Measurements from ENCODE around the gene SPRR1A. TPM values are rescaled to one million over a fixed set of nuclear protein-coding genes. Genes with fewer than 3 reads are reported as not detected.

SPRR1A gene
- total and polyA plus RNA-seq, 2 of the 13 experiments (the other 11 are each of a cell fraction or from before 2014, with no cell fraction given), result not detected

GRCh38 chr1:152969036-152969435 lies 14.8 kb upstream of the SPRR1A start (continued):
- TF ChIP-seq ZNF556 (CRISPR knock-in tag; IDR thresholded peaks at IDR 0.05; ENCODE audit: borderline replicate concordance), result no peak
- TF ChIP-seq ZNF281 (CRISPR knock-in tag; IDR thresholded peaks at IDR 0.05; ENCODE audit: borderline replicate concordance), result no peak

GRCh38 chr1:152970495-152970894 lies 13.4 kb upstream of the SPRR1A start, which contains the start of gene SPRR4:
SPRR4 (plus strand) TSS chr1:152970648; CDS start chr1:152971891, 1,243 bp downstream.
- Histone ChIP-seq H3K27ac (ENCODE audit: extremely low read length, insufficient read depth, low read length) (no peak within 1 kb of the TSS), H3K4me2 (ENCODE audit: low read depth, low read length) (no peak within 1 kb of the TSS), H3K4me1 (ENCODE audit: insufficient read depth, low read length) (no peaks in the 10 kb centered on the region), H3K9me3 (ENCODE audit: low read length) (no peaks in the 10 kb centered on the region), H3K36me3 (replicated peaks in 1 of 2; ENCODE audit: control insufficient read depth in 1 of 2, insufficient read depth in 2 of 2, low read length in 2 of 2) (no peaks in the 10 kb centered on the region), H4K20me1 (ENCODE audit: insufficient read depth, low read length) (no peaks in the 10 kb centered on the region), H3K9ac (ENCODE audit: insufficient read depth, low read depth, low read length) (no peak within 1 kb of the TSS), H3K79me2 (ENCODE audit: insufficient read depth, low read length) (no peaks in the 10 kb centered on the region), H3K4me3 (replicated peaks in 1 of 3; ENCODE audit: insufficient read depth in 1 of 3, low read depth in 2 of 3, low read length in 3 of 3) (no peak within 1 kb of the TSS), H3K27me3 (ENCODE audit: control insufficient read depth in 1 of 2, insufficient read depth in 2 of 2, low read length in 2 of 2) (no peaks in the 10 kb centered on the region; a peak in 1 of 5 replicates), H2AFZ (ENCODE audit: low read length) (no peak within 1 kb of the TSS)
- CTCF ChIA-PET (ENCODE audit: low intra/inter-chr PET ratio, low total read pairs), result no interaction called here
- POLR2A ChIA-PET, result no interaction called here
- BruUV-seq (replicated peaks), result no TSS peak
- ATAC-seq (no peak), DNase-seq (ENCODE audit: low spot score) (no peak), FAIRE-seq (no peak)
- intact Hi-C loops (cut with micrococcal nuclease; ENCODE audit: unreplicated experiment), result no loop called here
- in situ Hi-C loops (cut with HindIII; ENCODE audit: extremely low pct_ligation_motif_present, low pct_unique_long_range_greater_than_20kb), result no loop called here
- WGBS (ENCODE audit: low lambda C conversion rate), result 25% methylated on average over 6 of the region's 6 CpGs
- TF ChIP-seq TIGD3 (CRISPR knock-in tag; IDR thresholded peaks at IDR 0.05; ENCODE audit: borderline replicate concordance), result no peak
- TF ChIP-seq ZNF879 (CRISPR knock-in tag; IDR thresholded peaks at IDR 0.05), result no peak
- no peak for TF ChIP-seq HES4 (CRISPR knock-in tag; IDR thresholded peaks at IDR 0.05; ENCODE audit: borderline replicate concordance)
- TF ChIP-seq HNF4G (IDR thresholded peaks at IDR 0.05; ENCODE audit: borderline replicate concordance, low read depth, low read length), result no peak
- TF ChIP-seq HNF4G (CRISPR knock-in tag; IDR thresholded peaks at IDR 0.05; ENCODE audit: borderline replicate concordance, low read depth), result no peak
- no peak for TF ChIP-seq ZSCAN22 (CRISPR knock-in tag; IDR thresholded peaks at IDR 0.05)
- no peak for TF ChIP-seq SNRNP70 (IDR thresholded peaks at IDR 0.05; ENCODE audit: low read depth, low read length)
- no peak for TF ChIP-seq GATAD1 (CRISPR knock-in tag; IDR thresholded peaks at IDR 0.05)
- no peak for TF ChIP-seq ZNF44 (CRISPR knock-in tag; IDR thresholded peaks at IDR 0.05)
- TF ChIP-seq ZNF670 (CRISPR knock-in tag; IDR thresholded peaks at IDR 0.05; ENCODE audit: borderline replicate concordance), result no peak
- TF ChIP-seq ZNF7 (CRISPR knock-in tag; IDR thresholded peaks at IDR 0.05), result no peak
- no peak for TF ChIP-seq HMGA1 (CRISPR knock-in tag; conservative IDR thresholded peaks at IDR 0.05)
- TF ChIP-seq ZBTB34 (CRISPR knock-in tag; IDR thresholded peaks at IDR 0.05), result no peak
- no peak for TF ChIP-seq FOXP1 (IDR thresholded peaks at IDR 0.05)
- no peak for TF ChIP-seq FOXP1 (CRISPR knock-in tag; IDR thresholded peaks at IDR 0.05)
- no peak for TF ChIP-seq KDM4B (CRISPR knock-in tag; IDR thresholded peaks at IDR 0.05)
- no peak for TF ChIP-seq BRCA1 (CRISPR knock-in tag; IDR thresholded peaks at IDR 0.05)
- no peak for TF ChIP-seq ZNF850 (CRISPR knock-in tag; conservative IDR thresholded peaks at IDR 0.05)
- TF ChIP-seq CHD4 (IDR thresholded peaks at IDR 0.05; ENCODE audit: borderline replicate concordance, low read length), result no peak
- TF ChIP-seq CENPX (CRISPR knock-in tag; IDR thresholded peaks at IDR 0.05), result no peak

Measured in HepG2 (cell line).